GM20000 (cell line): Measurements from ENCODE around the gene RFX3.

ENCODE experiments used
- DNase-seq: peaks from one replicate; pipeline ENCODE4 v3.0.0; 2012; ENCODE audit warnings: low spot score
- CTCF ChIP-seq: IDR thresholded peaks from 2 replicates; pipeline ENCODE4 v1.5.1; 2012; ENCODE audit warnings: mild to moderate bottlenecking, control low read depth; ENCODE audit errors: extremely low read depth, missing control alignments

RFX3 gene

GRCh38 chr9:3492214-3492613 is 33.6 kb downstream of the RFX3 start:
- no peak for TF ChIP-seq CTCF
- DNase-seq, result no peak

- DNase-seq, result no peak
- no peak for TF ChIP-seq CTCF
Observed at GRCh38 chr9:3491450-3491849, 34.4 kb downstream of the RFX3 start.

GRCh38 chr9:3490957-3491356 is 34.8 kb downstream of the RFX3 start:
- DNase-seq, result no peak
- no peak for TF ChIP-seq CTCF

- no peak for TF ChIP-seq CTCF
Observed at GRCh38 chr9:3482578-3482977, 43.2 kb downstream of the RFX3 start.

GRCh38 chr9:3480353-3480655 is 45.5 kb downstream of the RFX3 start:
- no peak for DNase-seq
- TF ChIP-seq CTCF, result no peak

More at GRCh38 chr9:3482578-3482977, 43.2 kb downstream of the RFX3 start:
- DNase-seq, result no peak

- no peak for TF ChIP-seq CTCF
- no peak for DNase-seq
Observed at GRCh38 chr9:3479514-3480352, 46.1 kb downstream of the RFX3 start.

- no peak for TF ChIP-seq CTCF
- DNase-seq, result no peak
Observed at GRCh38 chr9:3478549-3478953, 47.2 kb downstream of the RFX3 start.
